Vagina (tissue), 2 donors: ENCODE results near the gene RASSF1. TPM values are rescaled to one million over a fixed set of nuclear protein-coding genes. Genes with fewer than 3 reads are reported as not detected.

Experiments used
- DNase-seq, 2 donors: peaks; one replicate each; pipeline ENCODE4 v3.0.0-alpha.2; 2017; ENCODE audit errors: extremely low spot score in 2 of 2
- H3K27ac ChIP-seq: fragments of 200-600 bp; sonication (generic); one replicate; pipeline ENCODE4 v1.5.1; 2019
- H3K27me3 ChIP-seq: fragments of 200-600 bp; sonication (generic); one replicate; pipeline ENCODE4 v1.5.1; 2019
- H3K36me3 ChIP-seq, 2 donors: fragments of 200-600 bp; sonication (generic); one replicate each; pipeline ENCODE4 v1.5.1; 2017 to 2019
- H3K4me1 ChIP-seq: fragments of 200-600 bp; sonication (generic); one replicate; pipeline ENCODE4 v1.5.1; 2019
- H3K4me3 ChIP-seq, 2 donors: fragments of 200-600 bp; sonication (generic); 1 replicate in 1 of 2; 2 replicates in 1 of 2; pipeline ENCODE4 v1.5.1; 2016 to 2019
- H3K9me3 ChIP-seq: fragments of 200-600 bp; sonication (generic); one replicate; pipeline ENCODE4 v1.5.1; 2019
- POLR2A ChIP-seq, 2 donors: fragments of 450-650 bp; IDR thresholded peaks; one replicate each; pipeline ENCODE4 v1.6.1; 2017; ENCODE audit warnings: antibody characterized with exemption in 2 of 2, mild to moderate bottlenecking in 2 of 2, moderate library complexity in 2 of 2
- POLR2AphosphoS5 ChIP-seq, 2 donors: sonication (generic); formaldehyde crosslinking; IDR thresholded peaks; one replicate each; pipeline ENCODE4 v1.9.0; 2017; ENCODE audit warnings: antibody characterized with exemption in 2 of 2, mild to moderate bottlenecking in 2 of 2, low read depth in 1 of 2; ENCODE audit not compliant: insufficient read depth in 1 of 2
- intact Hi-C: fragments of 100-400 bp; cut with DNase I; formaldehyde crosslinking; loops from one replicate; pipeline ENCODE4 v1.15.1; 2023
- total RNA-seq: library from RNA; depleted of rRNA; stranded (reverse); fragments of >200 nt; gene quantifications from one replicate; pipeline ENCODE4 v1.2.3, GENCODE V29; 2016
- TF ChIP-seq, protein P1 (sequence below), 3 experiments: fragments of 450-650 bp in 2 of 3; fragments of 200-600 bp in 1 of 3; sonication (generic) in 1 of 3; IDR thresholded peaks; one replicate each; pipeline ENCODE4 v1.5.1; 2017 to 2019; ENCODE audit warnings: antibody characterized with exemption in 3 of 3, mild to moderate bottlenecking in 2 of 3, moderate library complexity in 2 of 3

The RASSF1 gene
- total RNA-seq, 1 donor from 2014 or later, result 69.0 TPM

DNA sequence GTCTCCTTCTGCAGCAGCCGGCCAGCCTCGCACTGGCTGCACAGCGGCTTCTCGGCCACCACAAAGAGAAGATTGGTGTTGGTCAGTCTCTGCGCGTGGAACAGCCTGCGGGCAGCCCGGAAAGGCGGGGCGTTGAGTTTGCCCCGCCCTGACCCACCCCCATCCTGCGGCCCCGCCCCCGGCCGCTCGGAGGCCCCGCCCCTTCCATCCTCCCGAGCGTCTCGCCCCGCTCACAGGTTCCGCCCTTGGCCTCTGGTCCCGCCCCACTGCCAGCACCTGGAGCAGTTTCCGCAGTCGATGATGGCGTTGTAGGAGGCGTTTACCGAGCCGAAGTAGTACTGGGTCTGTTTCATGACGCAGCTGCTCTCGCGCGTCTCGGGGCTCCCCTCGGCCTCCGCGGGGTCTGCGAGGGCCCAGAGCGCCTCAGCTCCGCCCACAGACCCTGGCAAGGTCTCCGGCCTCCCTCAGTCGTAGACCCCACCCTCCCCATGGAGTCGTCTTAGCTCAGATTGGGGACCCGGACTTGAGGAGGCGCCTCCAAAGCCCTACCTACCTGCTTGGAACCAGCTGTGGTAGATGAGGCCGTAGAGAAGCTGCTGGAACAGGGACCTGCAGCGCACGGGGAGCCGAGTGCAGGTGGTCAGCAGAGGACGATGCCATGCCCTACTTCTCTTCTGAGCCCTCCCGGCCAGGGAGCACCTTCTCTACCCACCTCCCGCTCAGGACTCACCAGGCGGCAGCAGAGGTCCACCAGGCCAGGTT, 24.6 kb upstream of the RASSF1 start:
- Histone ChIP-seq H3K4me1 (peaks cover 22% of the 10 kb centered on the region), H3K36me3 (no peaks in the 10 kb centered on the region), H3K27ac (peak overlapping the region; percentile 53), H3K4me3 (peak overlapping the region; percentile 57 to 71), H3K9me3 (no peaks in the 10 kb centered on the region), H3K27me3 (no peaks in the 10 kb centered on the region)
- intact Hi-C loops, result no loop called here
- no peak for DNase-seq
- TF ChIP-seq POLR2A (IDR thresholded peaks at IDR 0.05), result peak in 1 of 2 donors; percentile 22
- TF ChIP-seq POLR2AphosphoS5 (IDR thresholded peaks at IDR 0.05; ENCODE audit: insufficient read depth in 1 of 2, low read depth in 1 of 2), result peak; percentile 14 to 59
- TF ChIP-seq, protein P1, sequence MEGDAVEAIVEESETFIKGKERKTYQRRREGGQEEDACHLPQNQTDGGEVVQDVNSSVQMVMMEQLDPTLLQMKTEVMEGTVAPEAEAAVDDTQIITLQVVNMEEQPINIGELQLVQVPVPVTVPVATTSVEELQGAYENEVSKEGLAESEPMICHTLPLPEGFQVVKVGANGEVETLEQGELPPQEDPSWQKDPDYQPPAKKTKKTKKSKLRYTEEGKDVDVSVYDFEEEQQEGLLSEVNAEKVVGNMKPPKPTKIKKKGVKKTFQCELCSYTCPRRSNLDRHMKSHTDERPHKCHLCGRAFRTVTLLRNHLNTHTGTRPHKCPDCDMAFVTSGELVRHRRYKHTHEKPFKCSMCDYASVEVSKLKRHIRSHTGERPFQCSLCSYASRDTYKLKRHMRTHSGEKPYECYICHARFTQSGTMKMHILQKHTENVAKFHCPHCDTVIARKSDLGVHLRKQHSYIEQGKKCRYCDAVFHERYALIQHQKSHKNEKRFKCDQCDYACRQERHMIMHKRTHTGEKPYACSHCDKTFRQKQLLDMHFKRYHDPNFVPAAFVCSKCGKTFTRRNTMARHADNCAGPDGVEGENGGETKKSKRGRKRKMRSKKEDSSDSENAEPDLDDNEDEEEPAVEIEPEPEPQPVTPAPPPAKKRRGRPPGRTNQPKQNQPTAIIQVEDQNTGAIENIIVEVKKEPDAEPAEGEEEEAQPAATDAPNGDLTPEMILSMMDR (IDR thresholded peaks at IDR 0.05), result no peak

DNA sequence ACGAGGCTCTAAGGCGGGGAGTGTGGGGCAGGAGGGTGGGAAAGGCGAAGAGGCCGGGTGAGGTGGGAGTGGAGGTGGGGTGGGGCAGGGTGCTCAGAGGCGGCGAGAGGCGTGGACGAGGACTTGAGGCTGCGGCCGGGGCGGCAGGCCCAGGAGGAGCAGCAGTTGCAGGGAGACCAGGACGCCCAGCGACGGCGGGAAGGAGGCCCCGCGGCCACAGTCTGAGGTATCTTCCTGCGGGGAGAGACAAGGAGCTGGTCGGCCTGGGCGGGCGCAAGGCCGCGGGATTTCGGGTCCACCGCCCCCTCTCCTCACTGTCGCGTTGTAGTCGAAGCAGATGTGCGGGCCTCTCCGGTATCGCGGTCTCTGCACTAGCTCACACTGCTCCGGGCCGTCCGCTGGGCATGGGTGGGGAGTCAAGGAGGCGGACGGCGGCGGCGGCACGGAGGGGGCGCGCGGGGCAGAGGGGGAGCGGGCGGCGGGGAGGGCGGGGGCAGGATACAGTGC, 24.0 kb upstream of the RASSF1 start:
- peak overlapping the region; percentile 36 for H3K27ac ChIP-seq
- intact Hi-C loops, result no loop called here
- peak overlapping the region; percentile 57 to 71 for H3K4me3 ChIP-seq
- peaks cover 28% of the 10 kb centered on the region for H3K4me1 ChIP-seq
- H3K9me3 ChIP-seq, result no peaks in the 10 kb centered on the region
- TF ChIP-seq, protein P1 (IDR thresholded peaks at IDR 0.05), result no peak
- TF ChIP-seq POLR2A (IDR thresholded peaks at IDR 0.05), result no peak
- no peak for TF ChIP-seq POLR2AphosphoS5 (IDR thresholded peaks at IDR 0.05; ENCODE audit: insufficient read depth in 1 of 2, low read depth in 1 of 2)
- H3K36me3 ChIP-seq, result no peaks in the 10 kb centered on the region
- H3K27me3 ChIP-seq, result no peaks in the 10 kb centered on the region
- DNase-seq, result no peak

DNA sequence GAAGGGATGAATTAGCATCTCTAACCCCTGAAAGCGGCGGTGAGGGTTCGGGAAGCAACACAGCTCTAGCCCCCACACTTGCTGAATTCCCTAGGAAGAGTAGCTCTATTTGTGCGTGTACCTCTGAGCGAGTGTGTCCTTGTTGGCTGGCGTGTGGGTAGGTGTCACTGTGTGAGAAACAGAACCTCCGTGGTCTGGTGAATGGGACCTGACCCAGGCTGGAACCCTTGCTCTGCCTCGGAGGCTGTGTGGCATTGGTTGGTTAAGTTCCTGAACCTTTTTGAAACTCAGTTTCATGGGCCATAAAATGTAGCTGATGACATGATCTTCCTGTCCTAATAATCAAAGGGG, 19.1 kb upstream of the RASSF1 start:
- Histone ChIP-seq H3K4me3 (peak overlapping the region; percentile 32 to 72), H3K9me3 (no peaks in the 10 kb centered on the region), H3K27me3 (no peaks in the 10 kb centered on the region), H3K4me1 (peaks cover 54% of the 10 kb centered on the region), H3K36me3 (peaks cover 0 to 8% of the 10 kb centered on the region in 2 donors), H3K27ac (peak overlapping the region; percentile 40)
- TF ChIP-seq POLR2A (IDR thresholded peaks at IDR 0.05) (no peak), POLR2AphosphoS5 (IDR thresholded peaks at IDR 0.05; ENCODE audit: insufficient read depth in 1 of 2, low read depth in 1 of 2) (no peak)
- TF ChIP-seq, protein P1 (IDR thresholded peaks at IDR 0.05), result no peak
- no peak for DNase-seq
- intact Hi-C loops, result loop anchor here (5.0 kb wide), 1 partner anchor 188 kb away; no protein-coding TSS in a partner anchor

DNA sequence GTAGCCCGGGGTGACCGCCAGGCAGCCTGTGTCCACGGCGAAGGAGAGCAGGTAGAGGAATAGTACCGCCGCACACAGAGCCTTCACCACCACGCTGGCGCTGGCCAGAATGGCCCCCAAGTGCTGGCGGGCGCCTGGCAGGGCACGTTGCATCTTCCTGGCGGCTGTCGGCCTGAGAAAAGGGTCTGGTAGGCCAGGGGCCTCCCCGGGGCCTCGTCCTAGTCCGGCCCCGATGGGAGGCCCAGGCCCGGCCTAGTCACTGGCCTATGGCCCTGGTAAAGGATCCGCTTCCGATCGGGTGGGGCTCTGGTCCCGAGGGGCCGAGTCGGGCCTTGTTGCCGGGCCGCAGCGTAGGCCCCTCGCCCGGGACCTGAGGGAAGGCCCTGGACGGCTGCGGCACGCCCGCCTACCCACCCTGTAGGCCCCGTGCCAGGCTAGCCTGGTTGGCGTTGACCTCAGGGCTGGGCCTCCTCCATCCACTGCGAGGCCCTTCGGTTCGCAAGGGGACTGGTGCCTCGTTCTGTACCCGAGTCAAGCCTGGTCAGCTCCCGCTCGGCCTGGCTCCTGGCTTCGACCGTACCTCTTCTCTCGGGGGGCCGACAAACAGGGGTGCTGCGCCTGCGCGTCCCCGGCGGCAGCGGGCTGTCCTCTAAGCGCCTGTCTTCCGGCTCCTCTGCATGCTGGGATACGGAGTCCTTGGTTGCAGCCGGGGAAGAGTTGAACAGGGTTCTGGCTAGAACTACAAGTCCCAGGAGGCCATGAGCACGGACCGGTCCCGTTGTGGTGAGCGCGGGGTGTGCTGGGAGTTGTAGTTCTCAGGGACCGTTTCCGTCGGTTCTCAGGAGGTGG, 18.5 kb upstream of the RASSF1 start, which contains the start of gene TMEM115:
TSS of gene TMEM115 (minus strand) at position 611 of the 849 bp plus-strand sequence. CDS start at position 153, 458 bp downstream.
- intact Hi-C loops, result loop anchor here (5.0 kb wide), 1 partner anchor 188 kb away; no protein-coding TSS in a partner anchor
- Histone ChIP-seq H3K9me3 (no peaks in the 10 kb centered on the region), H3K36me3 (peaks cover 0 to 14% of the 10 kb centered on the region in 2 donors), H3K27me3 (no peaks in the 10 kb centered on the region), H3K4me1 (peaks cover 48% of the 10 kb centered on the region), H3K27ac (peak within 1 kb of the TSS; percentile 78), H3K4me3 (peak within 1 kb of the TSS; percentile 69 to 72)
- TF ChIP-seq, protein P1 (IDR thresholded peaks at IDR 0.05), result no peak
- peak in 1 of 2 donors; percentile 46 for TF ChIP-seq POLR2A (IDR thresholded peaks at IDR 0.05)
- peak; percentile 93 to 99 for TF ChIP-seq POLR2AphosphoS5 (IDR thresholded peaks at IDR 0.05; ENCODE audit: insufficient read depth in 1 of 2, low read depth in 1 of 2)
- DNase-seq, result peak; percentile 99 to 100
